Adipocyte (in vitro differentiated cells): ENCODE data around the gene POLR1G.

Experiments
- DNase-seq: peaks from one replicate; pipeline ENCODE4 v3.0.0-alpha.2; 2015; ENCODE audit warnings: low read depth
- H3K27me3 ChIP-seq: replicated peaks from 2 replicates; pipeline ENCODE4 v1.7.0; 2013; ENCODE audit warnings: mild to moderate bottlenecking, low read length, moderate library complexity; ENCODE audit not compliant: control insufficient read depth, insufficient read depth
- H3K36me3 ChIP-seq: 2 replicates; pipeline ENCODE4 v1.7.0; 2013; ENCODE audit warnings: low read length, mild to moderate bottlenecking, moderate library complexity; ENCODE audit not compliant: control insufficient read depth, insufficient read depth, severe bottlenecking
- H3K4me1 ChIP-seq: 2 replicates; pipeline ENCODE4 v1.7.0; 2013; ENCODE audit warnings: mild to moderate bottlenecking, low read length, moderate library complexity; ENCODE audit not compliant: control insufficient read depth, insufficient read depth
- H3K4me3 ChIP-seq: 2 replicates; pipeline ENCODE4 v1.7.0; 2013; ENCODE audit warnings: mild to moderate bottlenecking, low read length, moderate library complexity
- H3K9ac ChIP-seq: 2 replicates; pipeline ENCODE4 v1.7.0; 2013; ENCODE audit warnings: mild to moderate bottlenecking, low read length, moderate library complexity
- H3K9me3 ChIP-seq: 2 replicates; pipeline ENCODE4 v1.7.0; 2013; ENCODE audit warnings: mild to moderate bottlenecking, low read length, moderate library complexity; ENCODE audit not compliant: control insufficient read depth

POLR1G gene

DNA sequence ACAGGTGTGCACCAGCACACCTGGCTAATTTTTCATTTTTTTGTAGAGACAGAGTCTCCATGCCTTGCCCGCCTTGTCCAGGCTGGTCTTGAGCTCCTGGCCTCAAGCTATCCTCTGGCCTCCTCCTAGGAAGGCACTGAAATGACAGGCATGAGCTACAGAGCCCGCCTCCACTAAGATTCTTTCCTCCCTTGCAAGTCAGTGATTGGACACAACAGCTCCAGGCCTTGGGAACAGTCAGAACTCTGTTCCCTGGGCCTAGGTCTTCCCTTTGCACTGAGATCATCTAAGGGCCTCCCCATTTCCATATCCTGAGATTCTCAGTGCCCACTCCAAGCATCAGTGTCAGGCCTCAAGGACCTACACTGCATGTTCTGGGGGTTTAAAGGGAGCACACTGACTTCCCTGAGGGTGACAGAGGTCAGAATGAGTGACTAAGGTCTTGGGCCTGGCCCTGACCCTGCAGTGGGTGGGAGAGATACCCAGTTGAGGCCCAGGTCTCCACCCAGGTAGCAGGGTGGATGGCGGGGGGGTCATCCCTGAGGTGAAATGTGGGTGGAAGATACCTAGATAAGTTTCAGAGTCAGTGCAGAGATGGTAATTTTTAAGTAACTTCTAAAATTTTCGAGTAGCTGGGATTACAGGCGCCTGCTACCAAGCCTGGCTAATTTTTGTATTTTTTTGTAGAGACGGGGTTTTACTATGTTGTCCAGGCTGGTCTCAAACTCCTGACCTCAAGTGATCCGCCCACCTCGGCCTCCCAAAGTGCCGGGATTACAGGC is 34.6 kb downstream of the POLR1G start:
- Histone ChIP-seq H3K27me3 (no peaks in the 10 kb centered on the region), H3K9me3 (no peaks in the 10 kb centered on the region), H3K4me1 (peaks cover 20% of the 10 kb centered on the region), H3K36me3 (no peaks in the 10 kb centered on the region), H3K4me3 (no peak overlapping the region), H3K9ac (peak overlapping the region; percentile 82)
- DNase-seq: peak; percentile 47

DNA sequence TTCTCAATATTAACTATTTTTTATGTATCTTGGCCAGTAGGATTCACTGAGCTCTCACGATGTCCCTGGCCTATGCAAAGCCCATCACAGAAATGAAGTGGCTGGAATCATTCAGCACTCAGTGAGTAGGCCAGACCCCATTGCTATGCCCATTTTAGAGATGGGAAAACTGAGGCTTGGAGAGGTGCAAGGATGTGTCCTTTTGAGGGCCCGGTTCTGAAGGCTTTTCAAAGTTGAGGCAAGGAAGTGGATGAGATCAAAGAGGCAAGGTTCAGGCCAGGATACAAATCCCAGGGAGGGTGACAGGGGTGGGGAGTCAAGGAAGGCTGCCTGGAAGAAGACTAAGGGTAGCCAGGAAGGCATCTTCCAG is 35.9 kb downstream of the POLR1G start:
- no peaks in the 10 kb centered on the region for H3K9me3 ChIP-seq
- no peaks in the 10 kb centered on the region for H3K27me3 ChIP-seq
- H3K36me3 ChIP-seq: no peaks in the 10 kb centered on the region
- no peak for DNase-seq
- no peak overlapping the region for H3K4me3 ChIP-seq
- peaks cover 22% of the 10 kb centered on the region for H3K4me1 ChIP-seq
- H3K9ac ChIP-seq: no peak overlapping the region

DNA sequence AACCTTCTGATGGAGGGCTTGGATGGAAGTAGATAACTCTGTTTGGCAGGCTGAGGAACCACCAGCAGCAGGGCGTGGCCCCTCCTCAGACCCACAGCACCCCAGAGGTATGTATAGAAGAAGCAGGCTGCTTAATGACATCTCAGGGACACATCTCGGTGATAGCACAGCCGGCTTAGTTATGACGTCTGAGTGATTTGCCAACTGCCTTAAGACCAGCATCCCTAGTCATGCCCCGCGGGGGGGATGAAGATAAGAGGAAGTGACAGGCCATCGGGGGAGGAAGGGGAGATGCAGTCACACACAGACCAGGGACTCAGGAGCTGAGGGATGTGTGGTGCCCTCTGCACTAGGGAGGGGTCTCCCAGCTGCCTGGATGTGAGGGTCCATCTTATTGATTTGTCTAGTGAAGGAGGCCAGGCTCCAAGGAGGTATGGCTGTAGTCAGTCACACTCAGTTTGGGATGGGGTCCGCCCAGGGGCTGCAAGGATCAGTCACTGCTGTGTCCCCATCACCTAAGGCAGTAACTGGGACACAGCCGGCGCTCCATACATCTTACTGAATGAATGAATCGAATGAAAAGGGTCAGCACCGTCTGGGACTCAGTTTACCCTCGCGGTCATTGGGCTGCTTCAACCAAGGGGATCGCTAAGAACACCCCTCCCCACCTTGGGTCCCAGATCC is 36.5 kb downstream of the POLR1G start:
- Histone ChIP-seq H3K4me3 (peak overlapping the region; percentile 78), H3K27me3 (no peaks in the 10 kb centered on the region), H3K9me3 (no peaks in the 10 kb centered on the region), H3K9ac (peak overlapping the region; percentile 74), H3K4me1 (peaks cover 22% of the 10 kb centered on the region), H3K36me3 (no peaks in the 10 kb centered on the region)
- DNase-seq: peak; percentile 66

DNA sequence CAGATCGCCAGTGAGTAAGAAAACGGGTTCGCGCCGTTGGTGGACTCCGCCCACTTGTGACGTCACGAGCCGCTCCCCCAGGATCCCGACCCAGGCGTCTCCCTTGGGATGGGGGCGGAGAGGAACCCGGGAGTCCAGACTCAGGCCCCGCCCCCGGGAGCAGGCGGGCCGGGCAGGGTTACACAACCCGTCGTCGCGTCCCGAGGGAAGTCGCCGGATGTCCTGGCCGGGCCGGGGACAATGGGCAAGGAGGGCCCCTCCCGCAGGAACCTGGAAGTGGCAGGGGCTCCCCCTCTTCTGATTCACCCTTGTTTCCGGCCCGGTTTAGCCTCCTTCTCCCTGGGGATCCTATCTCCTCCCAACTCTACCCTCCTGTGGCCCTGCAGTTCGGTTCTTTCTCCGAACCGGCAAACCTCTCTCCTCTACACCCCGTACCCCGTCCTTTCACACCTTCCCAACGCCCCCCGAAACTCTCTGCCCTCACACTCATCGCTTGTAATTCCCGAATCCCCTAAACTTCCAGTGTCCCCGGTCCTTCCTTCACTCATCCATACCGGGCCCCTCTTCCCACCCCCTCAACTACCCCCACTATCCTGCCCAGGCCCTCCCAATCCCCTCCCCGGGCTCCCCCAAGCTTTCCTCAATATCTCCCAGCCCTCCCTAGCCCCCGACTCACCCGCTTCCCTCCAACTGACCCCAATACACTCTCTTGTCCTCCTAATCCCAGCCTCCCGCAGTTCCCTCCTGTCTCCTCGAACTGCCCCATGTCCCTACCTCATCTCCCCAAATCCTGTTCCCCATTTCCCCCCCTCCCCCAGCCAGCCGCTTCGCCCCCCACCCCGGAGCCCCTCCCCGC is 37.2 kb downstream of the POLR1G start:
- Histone ChIP-seq H3K4me3 (peak overlapping the region; percentile 78), H3K36me3 (no peaks in the 10 kb centered on the region), H3K9me3 (no peaks in the 10 kb centered on the region), H3K27me3 (no peaks in the 10 kb centered on the region), H3K4me1 (peaks cover 22% of the 10 kb centered on the region), H3K9ac (peak overlapping the region; percentile 74)
- peak; percentile 99 for DNase-seq

DNA sequence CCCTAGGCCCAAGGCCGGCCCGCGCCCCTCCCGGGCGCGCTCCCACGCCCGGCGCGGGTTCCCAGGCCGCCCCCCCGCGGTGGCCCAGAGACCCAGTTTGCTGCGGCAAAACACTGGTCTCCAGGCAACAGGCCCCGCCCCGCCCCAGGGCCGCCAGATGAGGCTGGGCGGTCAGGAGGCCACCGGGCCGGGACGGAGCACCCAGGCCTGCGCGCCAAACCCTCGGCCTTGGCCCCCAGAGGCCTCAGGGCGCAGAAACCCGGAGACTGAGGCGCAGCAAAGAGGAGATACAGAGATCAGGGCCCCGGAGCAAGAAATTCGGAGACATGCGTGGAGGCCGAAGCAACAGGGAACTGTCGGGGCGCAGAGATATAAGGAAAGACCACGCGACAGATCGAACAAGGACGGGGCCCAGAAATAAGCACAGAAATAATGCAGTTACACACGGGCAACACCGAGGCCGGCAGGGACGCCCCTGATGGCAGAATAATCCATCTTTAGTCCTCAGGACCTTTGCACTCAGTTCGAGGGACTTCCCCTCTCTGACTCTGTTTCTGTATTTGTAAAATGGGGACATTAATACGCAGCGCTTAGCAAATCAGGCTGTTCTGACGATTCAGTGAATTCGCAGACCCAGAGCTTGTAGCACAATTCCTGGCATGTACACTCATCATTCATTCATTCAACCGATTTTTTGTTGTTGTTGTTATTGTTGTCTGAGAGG is 38.0 kb downstream of the POLR1G start:
- DNase-seq: peak; percentile 95
- Histone ChIP-seq H3K36me3 (no peaks in the 10 kb centered on the region), H3K9me3 (no peaks in the 10 kb centered on the region)

DNA sequence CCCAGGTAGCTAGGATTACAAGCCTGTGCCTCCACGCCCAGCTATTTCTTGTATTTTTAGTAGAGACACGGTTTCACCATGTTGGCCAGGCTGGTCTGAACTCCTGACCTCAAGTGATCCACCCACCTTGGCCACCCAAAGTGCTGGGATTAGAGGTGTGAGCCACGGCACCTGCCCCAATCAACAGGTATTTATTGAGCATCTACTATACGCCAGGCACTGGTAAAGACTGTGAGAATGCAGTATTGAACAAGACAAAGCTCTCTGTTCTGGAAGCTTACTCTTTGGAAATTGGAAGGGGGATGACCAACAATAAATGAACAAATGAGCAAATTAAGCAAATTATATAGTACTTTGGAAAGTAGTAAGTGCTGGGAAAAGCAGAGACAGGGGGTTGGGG is 38.7 kb downstream of the POLR1G start:
- DNase-seq: no peak

More for the DNA sequence above, 38.0 kb downstream of the POLR1G start:
- Histone ChIP-seq H3K4me1 (peaks cover 22% of the 10 kb centered on the region), H3K4me3 (peak overlapping the region; percentile 73), H3K27me3 (no peaks in the 10 kb centered on the region), H3K9ac (peak overlapping the region; percentile 77)

DNA sequence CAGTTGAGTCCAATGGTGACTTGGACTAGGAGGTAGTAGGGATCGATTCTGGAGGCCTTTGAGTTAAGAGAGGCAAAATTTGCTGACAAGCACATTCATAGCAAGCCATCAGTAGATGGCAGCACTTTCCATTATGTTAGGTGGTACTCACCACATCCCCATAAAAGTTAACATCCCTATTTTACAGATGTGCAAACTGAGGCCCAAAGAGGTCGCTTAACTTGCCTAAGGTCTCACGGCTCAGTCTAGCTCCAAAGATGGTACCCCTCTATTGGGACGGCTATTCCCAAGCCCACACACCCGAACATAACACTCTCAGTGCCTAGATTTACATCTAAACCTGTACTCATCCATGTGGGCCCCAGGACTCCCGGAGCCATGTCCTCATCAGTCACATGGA is 39.9 kb downstream of the POLR1G start:
- Histone ChIP-seq H3K27me3 (no peaks in the 10 kb centered on the region), H3K9ac (no peak overlapping the region), H3K4me1 (peaks cover 22% of the 10 kb centered on the region), H3K9me3 (no peaks in the 10 kb centered on the region), H3K4me3 (no peak overlapping the region), H3K36me3 (no peaks in the 10 kb centered on the region)
- DNase-seq: peak; percentile 69

More for the DNA sequence above, 38.7 kb downstream of the POLR1G start:
- Histone ChIP-seq H3K4me1 (peaks cover 25% of the 10 kb centered on the region), H3K36me3 (no peaks in the 10 kb centered on the region), H3K4me3 (no peak overlapping the region), H3K9ac (peak overlapping the region; percentile 77), H3K27me3 (no peaks in the 10 kb centered on the region), H3K9me3 (no peaks in the 10 kb centered on the region)

DNA sequence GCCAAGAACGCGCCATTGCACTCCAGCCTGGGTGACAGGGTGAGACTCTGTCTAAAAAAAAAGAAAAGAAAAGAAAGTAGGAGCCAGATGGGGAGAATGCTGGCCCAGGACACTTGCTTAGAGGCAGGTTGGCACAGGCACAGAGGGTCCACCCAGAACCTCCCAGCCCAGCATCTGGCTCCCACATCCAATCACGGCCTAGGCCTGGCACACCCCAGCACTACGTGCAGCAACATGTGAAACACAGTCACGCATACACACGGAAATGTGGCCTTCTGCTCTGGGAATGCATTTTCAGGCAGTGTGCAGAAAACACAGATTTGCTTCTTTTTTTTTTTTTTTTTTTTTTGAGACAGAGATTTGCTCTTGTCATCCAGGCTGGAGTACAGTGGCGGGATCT is 40.5 kb downstream of the POLR1G start:
- Histone ChIP-seq H3K4me3 (no peak overlapping the region), H3K9me3 (no peaks in the 10 kb centered on the region), H3K9ac (no peak overlapping the region), H3K4me1 (peaks cover 22% of the 10 kb centered on the region), H3K36me3 (no peaks in the 10 kb centered on the region), H3K27me3 (no peaks in the 10 kb centered on the region)
- no peak for DNase-seq

DNA sequence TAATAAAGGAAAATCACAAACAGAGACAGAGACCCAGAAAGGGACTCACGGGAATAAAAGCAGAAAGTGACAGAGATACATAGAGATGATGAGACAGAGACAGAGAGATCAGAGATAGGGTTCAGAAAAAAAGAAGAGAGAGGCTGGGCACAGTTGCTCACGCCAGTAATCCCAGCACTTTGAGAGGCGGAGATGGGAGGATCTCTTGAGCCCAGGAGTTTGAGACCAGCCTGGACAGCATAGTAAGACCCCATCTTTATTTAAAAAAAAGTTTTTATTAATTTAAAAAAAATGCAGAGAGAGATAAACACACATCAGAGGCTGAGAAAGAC is 41.9 kb downstream of the POLR1G start:
- H3K36me3 ChIP-seq: no peaks in the 10 kb centered on the region
- no peak overlapping the region for H3K9ac ChIP-seq
- no peaks in the 10 kb centered on the region for H3K9me3 ChIP-seq
- no peaks in the 10 kb centered on the region for H3K27me3 ChIP-seq
- H3K4me3 ChIP-seq: no peak overlapping the region
- no peak for DNase-seq
- H3K4me1 ChIP-seq: peaks cover 17% of the 10 kb centered on the region

DNA sequence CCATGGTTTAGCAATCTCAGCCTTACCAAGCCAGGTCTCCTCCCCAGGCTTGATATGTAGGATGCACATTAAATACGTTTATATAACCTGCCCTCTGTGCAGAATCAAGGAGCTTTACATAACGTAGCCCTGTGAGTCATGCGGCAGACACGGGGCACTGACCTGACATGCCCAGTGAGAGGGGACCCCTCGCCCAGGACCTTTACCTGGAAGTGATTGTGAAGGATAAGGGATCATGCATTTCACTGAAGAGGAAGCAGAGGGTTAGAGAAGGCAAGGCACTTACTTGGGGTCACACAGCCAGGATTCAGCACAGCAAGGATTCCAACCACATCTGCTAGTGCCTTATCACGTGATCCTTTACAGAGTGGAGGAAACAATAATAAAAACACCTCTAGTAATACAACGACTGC is 42.4 kb downstream of the POLR1G start:
- peaks cover 14% of the 10 kb centered on the region for H3K4me1 ChIP-seq
- no peaks in the 10 kb centered on the region for H3K9me3 ChIP-seq
- no peak overlapping the region for H3K4me3 ChIP-seq
- H3K36me3 ChIP-seq: no peaks in the 10 kb centered on the region
- DNase-seq: no peak
- H3K9ac ChIP-seq: no peak overlapping the region
- H3K27me3 ChIP-seq: no peaks in the 10 kb centered on the region

DNA sequence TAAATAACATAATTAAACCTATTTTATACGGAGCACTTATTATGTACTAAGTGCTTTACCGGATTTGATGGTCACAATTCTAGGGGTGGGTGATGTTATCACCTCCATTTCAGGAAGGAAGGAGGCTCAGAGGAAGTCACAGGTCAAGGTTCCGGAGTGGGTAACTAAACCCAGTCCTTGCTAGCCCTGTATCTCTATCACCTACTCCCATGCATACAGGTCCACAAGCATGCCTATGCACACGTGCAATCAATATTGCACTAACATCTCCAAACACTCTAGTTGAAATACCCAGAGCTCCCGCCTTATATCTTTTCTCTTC is 43.5 kb downstream of the POLR1G start:
- H3K36me3 ChIP-seq: no peaks in the 10 kb centered on the region
- H3K27me3 ChIP-seq: no peaks in the 10 kb centered on the region
- H3K9ac ChIP-seq: peak overlapping the region; percentile 70
- no peaks in the 10 kb centered on the region for H3K9me3 ChIP-seq
- H3K4me3 ChIP-seq: peak overlapping the region; percentile 88
- no peak for DNase-seq
- peaks cover 13% of the 10 kb centered on the region for H3K4me1 ChIP-seq
